HG03103 (cell line): Measurements from ENCODE around the gene LRWD1.

Experiments used
- ATAC-seq: cut with Tn5 transposase; IDR thresholded peaks from one replicate; pipeline ENCODE4 v1.9.1; 2021; ENCODE audit warnings: low read depth; ENCODE audit not compliant: unreplicated experiment

The LRWD1 gene

DNA sequence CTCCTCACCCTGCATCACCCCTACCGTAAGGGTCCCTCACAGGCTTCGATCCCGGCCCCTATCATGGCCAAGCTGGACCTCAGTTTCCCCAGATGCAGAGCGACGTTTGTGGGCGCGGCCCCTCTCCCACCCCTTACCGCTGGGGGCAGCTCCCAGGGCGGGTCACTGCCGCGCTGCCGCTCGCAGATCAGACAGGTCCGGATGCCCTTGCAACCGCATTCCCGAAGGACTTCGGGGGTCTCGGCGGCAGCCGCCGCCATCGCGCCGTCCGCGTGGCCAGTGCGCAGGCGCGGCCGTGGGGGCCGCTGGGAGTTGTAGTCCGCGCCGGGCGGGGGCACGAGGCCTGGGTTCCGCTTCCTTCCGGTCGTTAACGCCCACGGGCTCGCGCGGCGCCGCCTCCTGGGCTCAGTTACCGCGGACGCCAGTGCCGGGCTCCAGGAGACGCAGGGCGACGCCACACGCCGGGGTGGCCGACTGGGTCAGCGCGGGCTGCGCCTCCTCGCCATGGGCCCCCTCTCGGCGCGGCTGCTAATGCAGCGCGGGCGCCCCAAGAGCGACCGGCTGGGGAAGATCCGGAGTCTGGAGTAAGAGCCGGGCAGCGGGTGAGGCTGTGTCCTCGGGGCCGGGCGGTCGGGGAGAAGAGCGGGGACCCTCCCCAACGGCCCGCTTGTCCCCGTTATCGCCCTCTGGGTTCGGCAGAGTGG is at the start of gene LRWD1, which contains the start of gene ALKBH4:
LRWD1 (plus strand) TSS at position 408 of the 704 bp plus-strand sequence; CDS start at position 505, 97 bp downstream.
ALKBH4 (minus strand) TSS at position 287 of the 704 bp plus-strand sequence; CDS start at position 260, 27 bp downstream.
- peak; percentile 85 for ATAC-seq

DNA sequence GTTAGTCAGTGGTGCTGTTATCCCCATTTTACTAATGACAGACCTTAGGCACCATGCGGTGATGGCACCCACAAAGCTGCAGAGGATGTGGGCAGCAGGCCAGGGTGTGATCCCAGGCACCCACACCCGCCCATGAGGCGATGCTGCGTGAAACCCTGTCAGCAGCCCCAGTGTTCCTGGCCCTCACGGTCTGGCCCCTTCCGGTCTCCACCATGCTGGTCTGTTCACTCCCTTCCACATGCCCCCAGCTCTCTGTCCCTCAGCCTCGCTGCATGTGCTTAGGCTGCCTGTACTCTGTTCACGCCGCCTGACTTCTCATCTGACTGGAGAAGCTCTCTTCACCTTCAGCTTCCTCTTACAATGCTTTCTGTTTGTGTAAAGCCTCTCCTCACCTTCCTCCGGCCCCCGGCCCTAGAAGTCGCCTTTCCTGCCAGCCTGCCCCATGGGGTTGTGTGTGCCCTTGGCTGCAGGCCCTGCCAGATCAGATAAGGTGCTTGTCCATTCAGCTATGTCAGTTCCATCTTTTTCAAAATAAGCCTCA is 49.0 kb upstream of the LRWD1 start:
- ATAC-seq, result no peak

GRCh38 chr7:102416406-102416805 is 48.4 kb upstream of the LRWD1 start:
- ATAC-seq, result no peak

DNA sequence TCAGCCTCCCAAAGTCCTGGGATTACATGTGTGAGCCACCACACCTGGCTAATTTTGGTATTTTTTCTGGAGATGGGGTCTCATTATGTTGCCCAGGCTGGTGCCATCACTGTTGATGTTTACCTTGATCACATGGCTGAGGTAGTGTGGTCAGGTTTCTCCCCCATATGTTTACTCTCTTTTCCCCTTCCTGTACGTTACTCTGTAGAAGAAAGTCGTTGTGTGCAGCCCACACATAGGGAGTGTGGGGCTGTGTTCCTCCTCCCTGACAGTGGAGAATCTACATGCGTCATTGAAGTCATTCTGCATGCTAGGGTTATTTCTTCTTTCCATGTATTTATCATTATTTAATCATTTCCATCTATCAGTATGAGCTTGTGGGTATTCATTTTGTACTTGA is 47.7 kb upstream of the LRWD1 start:
- ATAC-seq, result no peak

DNA sequence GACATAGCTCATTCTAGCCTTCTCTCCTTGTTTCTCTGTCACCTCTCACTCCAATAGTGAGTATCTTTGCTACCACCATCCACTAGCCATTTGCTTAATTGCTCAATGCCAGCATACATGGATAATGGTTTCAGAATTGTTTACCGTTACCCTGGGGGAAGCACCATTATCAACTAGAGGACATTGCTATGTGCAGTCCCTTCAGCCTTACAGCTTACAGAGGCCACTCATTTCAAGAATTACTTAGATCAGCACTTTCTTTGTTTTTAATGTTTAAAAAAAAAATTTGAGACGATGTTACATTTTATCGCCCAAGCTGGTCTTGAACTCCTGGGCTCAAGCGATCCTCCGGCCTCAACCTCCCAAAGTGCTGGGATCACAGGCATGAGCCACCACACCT is 46.2 kb upstream of the LRWD1 start:
- ATAC-seq, result no peak

DNA sequence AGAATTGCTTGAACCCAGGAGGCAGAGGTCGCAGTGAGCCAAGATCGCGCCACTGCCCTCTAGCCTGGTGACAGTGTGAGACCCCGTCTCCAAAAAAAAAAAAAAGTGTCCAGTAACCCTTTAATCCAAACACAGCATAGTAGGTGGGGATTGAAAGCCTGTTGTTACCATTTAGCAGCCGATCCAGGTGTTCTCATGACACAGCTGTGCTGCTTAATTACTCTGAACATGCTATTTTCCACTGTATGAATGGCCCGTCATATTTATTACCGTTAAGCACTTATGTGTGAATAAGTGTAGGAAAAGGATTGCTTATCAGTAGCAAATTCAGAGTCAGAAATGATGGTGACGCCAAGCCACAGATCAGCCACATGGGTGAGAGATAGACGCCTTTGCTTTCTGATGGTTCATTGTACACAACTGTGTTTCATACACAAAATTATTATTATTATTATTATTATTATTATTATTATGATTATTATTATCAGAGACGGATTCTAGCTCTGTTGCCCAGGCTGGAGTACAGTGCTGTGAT is 43.0 kb upstream of the LRWD1 start:
- ATAC-seq, result no peak

DNA sequence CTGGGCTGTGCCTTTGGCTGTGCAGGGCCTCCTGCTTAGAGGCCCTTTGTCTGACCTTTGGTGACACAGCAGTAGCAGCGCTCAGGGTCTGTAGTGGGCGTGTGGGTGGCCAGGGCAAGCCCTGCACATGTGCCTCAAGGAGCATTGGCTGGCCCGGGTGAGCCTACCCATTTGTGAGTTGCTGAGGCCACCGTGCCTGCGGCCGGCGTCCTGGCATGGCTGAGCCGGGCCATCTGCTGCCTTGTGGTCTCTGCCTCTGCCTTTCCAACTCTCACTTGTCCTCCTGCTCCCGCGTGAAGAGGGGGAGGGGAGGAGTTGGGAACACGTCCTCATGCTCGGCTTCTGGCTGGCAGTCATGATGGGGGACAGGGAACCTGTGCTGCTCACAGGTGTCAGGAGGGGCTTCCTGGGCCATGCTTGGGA is 40.6 kb upstream of the LRWD1 start:
- ATAC-seq, result no peak

- ATAC-seq, result no peak
These were observed 40.0 kb upstream of the LRWD1 start for GRCh38 chr7:102424787-102425218.

DNA sequence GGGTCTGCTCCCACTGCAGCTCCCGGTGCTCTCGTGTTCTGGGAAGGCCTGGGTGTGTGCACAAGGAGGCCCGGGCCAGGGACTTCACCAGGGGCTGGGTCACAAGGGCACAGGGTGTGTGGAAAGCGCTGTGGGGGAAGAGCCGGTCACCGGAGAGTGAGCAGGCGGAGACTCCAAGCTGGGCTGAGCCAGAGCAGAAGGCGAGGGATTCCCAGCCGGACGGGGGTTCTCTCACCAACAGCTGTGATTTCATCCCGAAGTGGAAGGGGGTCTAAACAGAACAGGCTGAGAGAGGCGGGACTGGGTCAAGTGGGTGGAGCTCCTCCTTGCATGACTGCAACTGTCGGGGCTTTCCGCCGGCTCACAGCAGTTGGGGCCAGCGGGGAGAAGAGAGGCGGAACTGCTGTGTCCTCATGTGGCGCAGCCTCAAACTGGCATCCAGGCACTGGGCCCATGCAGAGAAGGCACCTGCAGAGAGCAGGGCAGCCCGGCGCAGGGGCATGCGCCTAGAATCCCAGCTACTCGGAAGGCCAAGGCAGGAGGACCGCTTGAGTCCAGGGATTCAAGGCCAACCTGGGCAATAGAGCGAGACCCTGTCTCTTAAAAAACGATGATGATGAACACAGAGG is 39.0 kb upstream of the LRWD1 start:
- ATAC-seq, result peak; percentile 49

DNA sequence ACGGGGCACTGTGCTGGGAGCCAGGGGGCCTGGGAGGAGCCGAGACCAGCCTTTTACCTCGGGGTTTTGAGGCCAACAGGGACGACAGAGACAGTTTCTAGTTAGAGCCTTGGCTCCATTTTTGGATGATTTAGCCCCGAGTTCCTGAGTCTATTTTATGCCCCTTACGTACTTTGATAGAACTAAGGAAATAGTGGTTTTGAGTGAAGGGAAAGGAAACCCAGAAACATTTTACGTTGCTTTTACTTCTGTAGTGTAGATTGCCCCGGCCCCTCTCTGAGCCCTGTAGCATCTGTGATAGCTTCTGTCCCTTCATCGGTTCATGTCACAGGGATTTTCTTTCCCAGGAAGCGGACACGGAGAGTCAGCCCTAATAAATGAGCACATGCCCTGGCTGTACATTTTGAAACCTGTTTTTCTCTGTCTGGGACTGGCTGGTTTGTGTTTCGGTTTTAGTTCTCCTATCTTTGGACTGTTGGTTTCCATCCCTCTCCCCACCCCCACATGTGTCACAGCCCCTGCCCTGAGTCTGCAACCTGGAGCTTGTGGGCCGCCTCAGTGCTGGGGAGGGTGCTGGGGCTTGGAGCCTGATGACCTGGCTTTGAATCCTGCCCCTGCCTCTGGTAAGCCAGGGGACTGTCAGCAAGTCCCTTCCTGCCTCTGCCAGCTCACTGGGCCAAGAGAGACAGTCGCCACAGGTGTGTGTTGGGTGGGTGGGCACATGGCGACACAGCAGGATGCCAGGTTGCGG is 38.3 kb upstream of the LRWD1 start:
- ATAC-seq, result peak; percentile 47

- no peak for ATAC-seq
These were observed 37.8 kb upstream of the LRWD1 start for GRCh38 chr7:102427019-102427405.

DNA sequence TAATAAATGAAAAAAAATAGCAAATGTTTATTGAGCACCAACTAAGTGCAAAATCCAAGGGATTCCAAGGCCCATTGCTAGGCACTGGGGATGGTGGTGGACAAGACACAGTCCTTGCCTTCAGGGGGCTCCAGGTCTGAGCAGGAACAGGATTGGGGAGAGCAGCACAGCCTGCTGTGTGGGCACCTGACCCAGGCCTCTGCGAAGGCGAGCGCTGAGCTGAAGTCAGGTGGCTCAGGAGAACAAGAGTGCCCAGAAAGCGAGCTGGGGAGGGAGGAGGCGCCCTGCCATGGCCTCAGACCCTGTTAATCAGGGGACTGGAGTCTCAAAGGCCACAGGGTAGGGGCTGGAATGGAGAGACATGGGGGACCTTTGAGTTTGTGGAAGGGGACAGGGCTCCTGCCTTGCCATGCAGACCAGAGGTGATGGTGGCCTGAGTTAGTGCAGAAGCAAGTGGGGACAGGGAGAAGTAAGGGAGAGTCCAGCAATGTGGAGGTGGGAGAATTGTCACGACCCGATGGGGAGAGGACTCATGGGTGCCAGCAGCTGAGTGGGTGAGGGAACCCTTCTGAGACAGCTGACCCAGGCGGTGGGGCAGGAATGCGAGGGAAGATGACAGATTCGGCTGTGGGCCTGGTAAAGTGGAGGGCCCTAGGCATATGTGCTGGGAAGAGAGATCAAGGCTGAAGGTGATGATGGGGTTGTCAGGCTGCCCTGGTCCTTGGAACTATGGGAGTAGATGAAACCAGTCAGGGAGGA is 35.5 kb upstream of the LRWD1 start:
- ATAC-seq, result no peak

DNA sequence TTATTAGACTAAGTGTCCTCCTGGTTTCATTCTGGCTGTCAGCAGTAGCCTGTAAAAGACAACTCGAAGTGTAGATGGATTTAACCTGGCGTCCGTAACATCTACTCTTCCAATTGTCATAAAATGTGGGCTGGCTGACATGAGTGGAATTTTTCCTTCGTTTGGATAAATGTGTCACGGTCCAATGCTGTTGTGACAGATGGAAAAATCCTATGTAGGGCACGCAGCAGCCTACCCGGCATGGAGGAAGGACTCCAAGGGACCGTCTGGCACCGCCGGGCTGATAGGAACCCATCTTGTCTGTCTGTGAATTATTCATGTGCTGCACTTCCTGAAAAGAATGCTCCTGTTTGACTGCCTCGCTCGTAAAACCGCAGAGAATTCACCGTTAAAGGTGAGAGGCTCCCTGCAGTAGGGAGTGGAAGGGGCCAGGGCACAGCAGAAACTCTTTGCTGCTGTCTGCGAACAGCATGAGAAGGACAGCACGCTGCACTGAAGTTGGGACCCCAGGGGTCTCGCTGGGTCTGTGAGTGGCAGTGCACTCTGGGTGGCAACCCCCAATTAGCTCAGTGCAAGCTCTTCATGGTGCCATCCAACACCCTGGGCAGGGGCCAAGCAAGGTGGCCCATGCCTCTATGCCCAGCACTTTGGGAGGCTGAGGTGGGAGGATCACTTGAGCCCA is 33.0 kb upstream of the LRWD1 start:
- ATAC-seq, result no peak

GRCh38 chr7:102432442-102433218 is 32.2 kb upstream of the LRWD1 start:
- no peak for ATAC-seq

DNA sequence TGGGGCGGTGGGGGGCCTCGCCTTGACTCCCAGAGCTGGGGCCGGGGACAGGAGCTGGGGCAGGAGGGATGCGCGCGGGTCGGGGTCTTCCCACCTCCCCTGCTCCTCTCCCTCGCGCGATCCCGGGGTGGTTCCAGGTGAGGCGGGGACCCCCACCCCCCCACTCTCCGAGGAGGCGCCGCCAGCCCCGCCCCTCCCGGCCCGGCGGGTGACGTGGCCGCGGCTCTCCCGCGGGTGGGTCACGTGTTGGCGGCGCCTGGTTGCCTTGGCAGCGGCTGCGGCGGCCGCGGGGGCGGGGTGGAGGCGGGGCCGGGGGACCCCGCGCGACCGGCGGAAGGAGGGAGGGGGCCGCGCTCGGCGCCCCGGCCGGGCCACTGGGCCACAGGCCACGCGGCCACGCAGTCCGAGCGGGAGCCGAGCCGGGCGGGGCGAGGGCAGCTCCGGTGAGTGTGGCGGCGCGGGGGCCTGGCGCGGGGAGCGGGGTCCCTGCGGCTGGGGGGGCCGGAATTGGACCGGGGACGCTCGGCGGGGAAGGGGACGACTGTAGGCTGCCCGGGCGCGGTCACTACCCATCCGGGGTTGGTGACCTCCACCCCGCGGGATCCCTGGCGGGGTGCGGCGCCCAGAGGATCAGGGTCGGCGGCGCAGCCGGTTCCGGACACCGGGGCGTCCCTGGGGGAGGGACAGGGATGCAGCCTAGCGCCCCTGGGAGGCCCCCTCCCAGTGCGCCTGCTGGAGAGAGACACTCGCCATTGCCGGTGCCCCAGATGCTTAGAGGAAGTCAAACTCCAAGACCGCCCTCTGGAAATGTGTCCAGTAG is 31.4 kb upstream of the LRWD1 start, which contains the start of gene ORAI2:
ORAI2 (plus strand) TSS at position 357 of the 820 bp plus-strand sequence. CDS start 5,382 bp downstream, outside the sequence.
- no peak for ATAC-seq

DNA sequence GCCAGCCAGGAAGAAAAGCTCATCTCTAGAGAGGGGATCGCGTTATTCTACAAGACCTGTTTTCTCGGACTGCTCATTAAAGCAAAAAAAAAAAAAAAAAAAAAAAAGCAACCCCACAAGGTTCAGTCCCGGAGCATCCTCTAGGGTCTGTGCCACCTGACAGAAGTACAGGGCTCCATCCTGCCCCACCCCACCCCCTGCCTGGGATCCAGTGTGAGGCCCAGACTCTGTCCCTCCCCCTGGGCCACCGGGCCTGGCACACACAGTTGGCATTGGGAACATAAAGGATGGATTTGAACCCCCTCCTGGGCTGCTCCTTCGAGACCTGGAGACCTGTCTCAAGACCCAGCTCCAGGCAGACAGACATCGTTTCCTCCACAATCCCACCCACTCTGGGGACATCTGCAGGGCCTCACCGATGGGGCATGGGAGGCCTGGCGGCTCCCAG is 30.7 kb upstream of the LRWD1 start:
- ATAC-seq, result no peak

GRCh38 chr7:102436118-102436517 is 28.7 kb upstream of the LRWD1 start:
- no peak for ATAC-seq
